GM19467 (cell line): ENCODE measurements around the gene MGAT2.
"Not testable (repeated sequence)": the region's sequence is repeated elsewhere in the genome, so short reads cannot be mapped to it uniquely, and the experiment has no call there.

ENCODE experiments used
- ATAC-seq: cut with Tn5 transposase; IDR thresholded peaks from one replicate; pipeline ENCODE4 v1.9.1; 2021; ENCODE audit warnings: mild to moderate bottlenecking, moderate library complexity; ENCODE audit not compliant: unreplicated experiment

MGAT2 gene

DNA sequence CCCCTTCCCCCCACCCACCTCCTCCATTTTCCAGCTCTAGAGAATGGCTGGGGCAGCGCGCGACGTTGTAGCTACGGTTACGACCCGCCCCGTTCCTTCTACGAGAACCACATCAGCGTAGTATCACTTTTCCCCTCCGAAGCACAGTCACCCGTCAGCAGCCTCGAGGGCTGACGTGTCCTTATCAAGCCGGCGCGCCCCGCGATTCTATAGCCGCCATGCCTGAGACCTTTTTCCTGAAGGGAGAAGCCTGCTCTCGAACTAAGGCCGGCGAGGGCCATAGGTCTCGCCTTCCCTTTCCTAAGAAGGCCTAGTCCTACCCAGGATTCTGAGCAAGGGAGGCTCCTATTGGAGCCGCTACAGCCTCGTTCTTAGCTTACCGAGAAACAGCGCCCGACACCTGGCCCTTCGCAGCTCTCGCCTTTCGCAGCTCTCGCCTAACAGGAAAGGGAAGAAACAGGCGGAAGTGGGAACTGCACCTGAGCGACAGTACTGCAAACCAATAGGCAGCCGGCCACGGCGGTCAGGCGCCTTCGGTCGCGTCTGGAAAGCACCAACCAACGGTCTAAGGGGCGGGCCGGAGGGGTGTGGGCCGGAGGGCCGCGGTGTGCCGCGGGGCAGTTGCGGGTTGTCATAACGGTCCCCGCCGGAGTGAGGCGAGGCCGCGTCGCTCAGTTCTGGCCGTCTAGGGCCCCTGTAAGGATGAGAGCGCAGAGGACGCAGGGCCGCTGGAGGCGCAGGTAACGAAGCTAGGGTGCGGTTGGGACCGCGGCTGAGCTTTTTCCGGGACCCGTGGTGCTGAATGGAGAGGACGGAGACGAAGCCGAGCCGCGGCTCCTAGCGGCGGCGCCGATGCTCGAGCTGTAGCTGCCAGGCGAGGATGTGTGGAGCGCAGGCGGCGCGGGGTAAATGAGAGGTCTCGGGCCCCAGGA is at the start of gene MGAT2, which contains the start of gene RPL36AL:
Gene MGAT2, plus strand, starts transcription at position 618 of the 932 bp plus-strand sequence. CDS start 470 bp downstream, outside the sequence.
Gene RPL36AL, minus strand, starts transcription at position 445 of the 932 bp plus-strand sequence. CDS start 1,522 bp downstream, outside the sequence.
- ATAC-seq: peak; percentile 95

DNA sequence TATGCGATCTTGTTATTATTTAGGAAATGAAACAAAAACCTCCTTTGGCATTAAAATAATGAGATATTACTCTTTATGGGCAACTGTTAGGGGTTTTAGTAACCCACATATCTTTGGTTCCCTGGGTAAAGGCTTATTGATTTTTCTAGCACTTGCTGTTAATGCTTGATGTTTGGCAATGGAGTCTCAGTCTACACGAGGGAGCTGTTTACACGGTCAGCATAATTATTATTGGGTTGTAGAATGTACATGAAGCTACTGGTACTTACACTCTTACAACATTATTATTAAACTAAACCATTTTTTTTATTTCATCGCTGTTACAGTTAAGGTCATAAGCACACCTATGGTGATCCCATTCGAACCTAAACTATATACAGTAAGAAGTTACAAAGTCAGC is 46.6 kb upstream of the MGAT2 start:
- ATAC-seq: no peak

GRCh38 chr14:49578141-49578540 is 42.5 kb upstream of the MGAT2 start:
- no peak for ATAC-seq

DNA sequence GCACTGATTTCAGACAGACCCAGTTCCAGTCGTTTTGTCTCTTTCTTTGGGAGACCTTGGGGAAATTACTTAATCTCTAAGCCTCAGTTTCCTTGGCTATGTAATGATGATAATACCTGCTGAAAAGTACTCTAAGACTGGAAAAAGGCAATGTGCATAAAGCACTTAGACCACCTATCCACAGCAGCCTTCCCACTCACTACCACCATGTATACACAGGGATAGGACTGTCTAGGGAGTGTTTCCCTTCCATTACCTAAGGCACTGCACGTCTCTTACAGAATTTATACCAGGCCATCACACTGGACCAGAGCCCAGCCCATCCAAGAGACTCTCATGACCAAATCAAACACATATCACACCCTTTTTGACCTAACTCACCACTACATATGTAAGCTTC is 40.8 kb upstream of the MGAT2 start:
- no peak for ATAC-seq

GRCh38 chr14:49581209-49582112 is 39.1 kb upstream of the MGAT2 start:
- no peak for ATAC-seq

GRCh38 chr14:49582113-49582977 is 38.3 kb upstream of the MGAT2 start:
- no peak for ATAC-seq

- no peak for ATAC-seq
Measured at GRCh38 chr14:49583629-49584028, 37.0 kb upstream of the MGAT2 start.

DNA sequence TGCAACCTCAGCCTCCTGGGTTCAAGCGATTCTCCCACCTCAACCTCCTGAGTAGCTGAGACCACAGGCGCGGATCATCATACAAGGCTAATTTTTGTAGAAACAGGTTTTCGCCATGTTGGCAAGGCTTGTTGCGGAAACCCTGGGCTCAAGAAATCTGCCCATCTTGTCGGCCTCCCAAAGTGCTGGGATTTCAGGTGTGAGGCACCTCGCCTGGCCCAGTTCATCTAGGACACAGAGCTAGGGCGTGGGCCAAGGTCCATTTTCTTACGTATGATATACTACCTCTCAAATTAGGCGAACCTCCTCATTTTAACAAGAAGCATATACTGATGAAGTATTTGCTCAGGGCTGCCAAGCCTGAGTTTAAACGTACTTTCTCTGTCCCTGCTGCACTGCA is 36.5 kb upstream of the MGAT2 start:
- ATAC-seq: no peak

GRCh38 chr14:49584981-49585640 is 35.5 kb upstream of the MGAT2 start:
- not testable (repeated sequence) for ATAC-seq

- ATAC-seq: peak; percentile 87
Measured at GRCh38 chr14:49585803-49586672, 34.6 kb upstream of the MGAT2 start, which contains the start of gene RPS29. Gene RPS29 (minus strand): TSS chr14:49586380. CDS start chr14:49586346, 34 bp downstream.

DNA sequence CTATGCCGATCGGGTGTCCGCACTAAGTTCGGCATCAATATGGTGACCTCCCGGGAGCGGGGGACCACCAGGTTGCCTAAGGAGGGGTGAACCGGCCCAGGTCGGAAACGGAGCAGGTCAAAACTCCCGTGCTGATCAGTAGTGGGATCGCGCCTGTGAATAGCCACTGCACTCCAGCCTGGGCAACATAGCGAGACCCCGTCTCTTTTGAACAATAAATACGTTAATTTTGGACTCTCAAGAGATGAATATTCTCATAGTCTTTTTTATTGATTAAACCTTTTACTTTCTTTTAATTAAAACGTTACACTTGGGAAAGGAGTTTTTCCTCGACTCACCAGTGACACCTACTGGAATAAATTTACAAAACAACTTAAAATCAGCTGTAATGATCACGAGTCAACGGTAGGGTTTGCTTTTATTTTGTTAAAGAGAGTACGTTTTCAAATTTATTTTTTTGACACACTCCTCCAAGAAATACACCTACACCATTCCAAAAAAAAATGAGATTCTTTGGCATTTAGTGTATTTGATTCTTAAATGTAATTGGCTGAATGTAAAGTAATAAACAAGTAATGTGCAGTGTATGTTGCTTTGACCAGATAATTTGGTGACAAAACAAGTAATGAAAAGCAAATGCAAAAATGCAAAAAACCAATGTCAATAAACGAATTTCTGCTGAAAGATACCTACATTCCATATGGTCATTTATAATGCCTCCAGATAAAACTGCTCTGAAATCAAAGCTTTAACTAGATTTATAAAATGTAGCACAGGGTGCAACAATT is 33.7 kb upstream of the MGAT2 start:
- ATAC-seq: peak; percentile 30

DNA sequence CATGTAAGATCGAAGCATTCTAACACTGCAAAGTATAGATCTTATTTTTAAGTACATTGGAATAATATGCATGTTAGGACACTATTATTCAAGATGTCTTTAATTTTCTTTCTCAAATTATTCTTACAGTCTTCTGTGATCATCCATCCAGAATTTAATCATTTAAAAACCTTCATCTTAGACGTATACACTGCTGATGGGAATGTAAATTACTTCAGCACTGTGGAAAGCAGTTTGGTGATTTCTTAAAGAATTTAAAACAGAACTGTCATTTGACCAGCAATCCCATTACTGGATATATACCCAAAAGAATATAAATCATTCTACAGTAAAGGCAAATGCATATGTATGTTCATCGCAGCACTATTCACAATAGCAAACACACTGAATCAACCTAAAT is 31.2 kb upstream of the MGAT2 start:
- ATAC-seq: no peak

GRCh38 chr14:49593016-49593415 is 27.6 kb upstream of the MGAT2 start:
- ATAC-seq: no peak

- no peak for ATAC-seq
Measured at GRCh38 chr14:49594347-49595091, 26.1 kb upstream of the MGAT2 start.

DNA sequence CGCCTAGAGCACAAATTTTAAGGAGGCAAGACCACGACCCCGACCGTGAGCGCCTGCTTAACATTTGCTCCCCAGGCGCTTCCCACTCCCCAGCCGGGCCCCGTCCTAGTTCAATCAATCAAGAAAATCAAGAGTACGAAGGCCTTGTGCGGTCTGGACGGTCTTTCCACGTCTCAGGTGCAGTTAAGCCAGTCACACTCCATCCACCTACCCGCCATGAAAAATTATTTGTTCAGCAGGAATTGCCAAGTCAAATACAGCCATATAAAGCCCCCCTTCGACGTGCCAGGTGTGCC is 22.5 kb upstream of the MGAT2 start:
- no peak for ATAC-seq

DNA sequence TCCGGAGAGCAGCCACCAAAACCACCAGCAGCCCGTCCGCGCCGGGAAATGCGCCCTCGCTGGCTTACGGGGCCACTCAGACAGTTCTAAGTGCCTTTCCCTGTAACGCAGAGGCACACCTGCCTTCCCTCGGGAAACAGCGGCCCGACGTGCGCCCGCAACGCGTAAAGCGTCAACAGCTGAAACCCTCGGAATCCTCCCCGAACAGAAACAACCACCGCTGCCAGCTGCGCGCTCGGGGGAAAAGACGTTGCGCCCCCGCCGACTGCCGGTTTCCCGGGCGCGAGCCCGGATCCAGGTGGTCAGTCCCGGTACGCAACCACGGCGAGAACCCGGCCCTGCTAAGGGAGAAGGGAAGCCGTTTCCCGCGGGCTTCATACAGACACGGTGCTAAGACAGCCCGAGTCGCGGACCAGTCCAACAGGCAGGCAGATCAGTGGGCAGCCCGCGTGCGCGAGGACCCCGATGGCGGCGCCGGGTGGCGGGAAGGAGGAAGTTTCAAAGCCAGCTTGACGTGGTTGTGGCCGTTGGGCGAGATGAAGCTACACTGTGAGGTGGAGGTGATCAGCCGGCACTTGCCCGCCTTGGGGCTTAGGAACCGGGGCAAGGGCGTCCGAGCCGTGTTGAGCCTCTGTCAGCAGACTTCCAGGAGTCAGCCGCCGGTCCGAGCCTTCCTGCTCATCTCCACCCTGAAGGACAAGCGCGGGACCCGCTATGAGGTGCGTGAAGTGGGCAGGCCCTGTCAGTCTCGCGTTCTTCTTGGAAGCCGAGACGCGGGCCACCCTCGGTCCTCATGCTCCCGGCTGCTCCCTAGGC is 21.9 kb upstream of the MGAT2 start, which contains the start of gene LRR1:
Gene LRR1, plus strand, starts transcription at position 456 of the 816 bp plus-strand sequence. Its CDS starts 81 bp downstream, at position 537.
- ATAC-seq: peak; percentile 47

DNA sequence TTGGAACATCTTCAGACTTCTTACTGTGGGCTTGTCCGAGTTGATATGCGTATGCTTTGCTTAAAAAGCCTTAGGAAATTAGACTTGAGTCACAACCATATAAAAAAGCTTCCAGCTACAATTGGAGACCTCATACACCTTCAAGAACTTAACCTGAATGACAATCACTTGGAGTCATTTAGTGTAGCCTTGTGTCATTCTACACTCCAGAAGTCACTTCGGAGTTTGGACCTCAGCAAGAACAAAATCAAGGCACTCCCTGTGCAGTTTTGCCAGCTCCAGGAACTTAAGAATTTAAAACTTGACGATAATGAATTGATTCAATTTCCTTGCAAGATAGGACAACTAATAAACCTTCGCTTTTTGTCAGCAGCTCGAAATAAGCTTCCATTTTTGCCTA is 13.0 kb upstream of the MGAT2 start:
- ATAC-seq: no peak
